ENCODE results near the gene AUH.

- TF ChIP-seq CTCF (IDR thresholded peaks at IDR 0.05; ENCODE audit: insufficient read depth, low read depth, low read length) (no peak), EZH2 (IDR thresholded peaks at IDR 0.05; ENCODE audit: insufficient read depth, low read length) (no peak)
These were observed 66.4 kb downstream of the AUH start for GRCh38 chr9:91295357-91295756.
